HEK293 (cell line): ENCODE results near the gene NYNRIN.

Source experiments
- BCL11B ChIP-seq: fragments of 450-650 bp; formaldehyde crosslinking; IDR thresholded peaks from 2 replicates; pipeline ENCODE4 v1.5.1; 2016; ENCODE audit warnings: low read depth, missing biosample characterization, missing genetic modification characterization
- GLI4 ChIP-seq: fragments of 450-650 bp; formaldehyde crosslinking; IDR thresholded peaks from 2 replicates; pipeline ENCODE4 v1.5.1; 2016; ENCODE audit warnings: missing biosample characterization, missing genetic modification characterization
- GLIS1 ChIP-seq: fragments of 450-650 bp; formaldehyde crosslinking; IDR thresholded peaks from 2 replicates; pipeline ENCODE4 v1.5.1; 2016; ENCODE audit warnings: missing biosample characterization, missing genetic modification characterization
- GLIS2 ChIP-seq: fragments of 450-650 bp; formaldehyde crosslinking; IDR thresholded peaks from 2 replicates; pipeline ENCODE4 v1.5.1; 2016; ENCODE audit warnings: missing biosample characterization, missing genetic modification characterization
- SCRT2 ChIP-seq: fragments of 450-650 bp; formaldehyde crosslinking; IDR thresholded peaks from 2 replicates; pipeline ENCODE4 v1.5.1; 2016; ENCODE audit warnings: missing biosample characterization, missing genetic modification characterization
- SP7 ChIP-seq: fragments of 450-650 bp; formaldehyde crosslinking; IDR thresholded peaks from 2 replicates; pipeline ENCODE4 v1.5.1; 2016; ENCODE audit warnings: missing biosample characterization, missing genetic modification characterization
- ZBTB48 ChIP-seq: fragments of 450-650 bp; formaldehyde crosslinking; IDR thresholded peaks from 2 replicates; pipeline ENCODE4 v1.5.1; 2016; ENCODE audit warnings: missing biosample characterization, missing genetic modification characterization
- ZNF2 ChIP-seq: fragments of 450-650 bp; formaldehyde crosslinking; IDR thresholded peaks from 2 replicates; pipeline ENCODE4 v1.5.1; 2016; ENCODE audit warnings: missing biosample characterization, missing genetic modification characterization
- ZNF211 ChIP-seq: fragments of 450-650 bp; formaldehyde crosslinking; IDR thresholded peaks from 2 replicates; pipeline ENCODE4 v1.5.1; 2016; ENCODE audit warnings: low read depth, missing biosample characterization, missing genetic modification characterization
- ZNF239 ChIP-seq: fragments of 450-650 bp; formaldehyde crosslinking; IDR thresholded peaks from 2 replicates; pipeline ENCODE4 v1.5.1; 2016; ENCODE audit warnings: missing biosample characterization, missing genetic modification characterization
- ZNF26 ChIP-seq: fragments of 450-650 bp; formaldehyde crosslinking; IDR thresholded peaks from 2 replicates; pipeline ENCODE4 v1.5.1; 2016; ENCODE audit warnings: missing biosample characterization, missing genetic modification characterization
- ZNF311 ChIP-seq: fragments of 450-650 bp; formaldehyde crosslinking; IDR thresholded peaks from 2 replicates; pipeline ENCODE4 v1.5.1; 2017; ENCODE audit warnings: missing biosample characterization, missing genetic modification characterization, borderline replicate concordance
- ZNF324 ChIP-seq: fragments of 450-650 bp; formaldehyde crosslinking; IDR thresholded peaks from 2 replicates; pipeline ENCODE4 v1.5.1; 2016; ENCODE audit warnings: missing biosample characterization, missing genetic modification characterization
- ZNF37A ChIP-seq: fragments of 450-650 bp; IDR thresholded peaks from 2 replicates; pipeline ENCODE4 v1.5.1; 2018; ENCODE audit warnings: missing biosample characterization, missing genetic modification characterization
- ZNF501 ChIP-seq: fragments of 450-650 bp; formaldehyde crosslinking; IDR thresholded peaks from 2 replicates; pipeline ENCODE4 v1.5.1; 2016; ENCODE audit warnings: missing biosample characterization, missing genetic modification characterization
- ZNF510 ChIP-seq: fragments of 450-650 bp; formaldehyde crosslinking; IDR thresholded peaks from 2 replicates; pipeline ENCODE4 v1.5.1; 2018; ENCODE audit warnings: mild to moderate bottlenecking, missing genetic modification characterization, missing biosample characterization; ENCODE audit not compliant: insufficient replicate concordance
- ZNF623 ChIP-seq: fragments of 450-650 bp; formaldehyde crosslinking; IDR thresholded peaks from 2 replicates; pipeline ENCODE4 v1.5.1; 2016; ENCODE audit warnings: missing biosample characterization, missing genetic modification characterization
- ZNF629 ChIP-seq: fragments of 450-650 bp; formaldehyde crosslinking; IDR thresholded peaks from 2 replicates; pipeline ENCODE4 v1.5.1; 2017; ENCODE audit warnings: missing biosample characterization, missing genetic modification characterization
- ZNF658 ChIP-seq: fragments of 450-650 bp; formaldehyde crosslinking; IDR thresholded peaks from 2 replicates; pipeline ENCODE4; 2016; ENCODE audit warnings: missing biosample characterization, missing genetic modification characterization
- ZNF660 ChIP-seq: fragments of 450-650 bp; IDR thresholded peaks from 2 replicates; pipeline ENCODE4 v1.5.1; 2018; ENCODE audit warnings: missing biosample characterization, mild to moderate bottlenecking, missing genetic modification characterization
- ZNF704 ChIP-seq: fragments of 450-650 bp; formaldehyde crosslinking; IDR thresholded peaks from 2 replicates; pipeline ENCODE4 v1.5.1; 2016; ENCODE audit warnings: missing biosample characterization, missing genetic modification characterization
- ZNF785 ChIP-seq: fragments of 450-650 bp; formaldehyde crosslinking; IDR thresholded peaks from 2 replicates; pipeline ENCODE4 v1.5.1; 2016; ENCODE audit warnings: missing biosample characterization, missing genetic modification characterization
- ZNF791 ChIP-seq: fragments of 450-650 bp; formaldehyde crosslinking; IDR thresholded peaks from 2 replicates; pipeline ENCODE4 v1.5.1; 2016; ENCODE audit warnings: missing biosample characterization, missing genetic modification characterization
- ZNF837 ChIP-seq: fragments of 450-650 bp; formaldehyde crosslinking; IDR thresholded peaks from 2 replicates; pipeline ENCODE4 v1.5.1; 2016; ENCODE audit warnings: missing biosample characterization, missing genetic modification characterization
- ZSCAN4 ChIP-seq: fragments of 450-650 bp; formaldehyde crosslinking; IDR thresholded peaks from 2 replicates; pipeline ENCODE4 v1.5.1; 2017; ENCODE audit warnings: missing biosample characterization, missing genetic modification characterization
- ZXDB ChIP-seq: fragments of 450-650 bp; formaldehyde crosslinking; IDR thresholded peaks from 2 replicates; pipeline ENCODE4 v1.5.1; 2016; ENCODE audit warnings: missing biosample characterization, missing genetic modification characterization
- TF ChIP-seq, protein P1 (sequence below): fragments of 450-650 bp; formaldehyde crosslinking; IDR thresholded peaks from 2 replicates; pipeline ENCODE4 v1.5.1; 2017; ENCODE audit warnings: missing biosample characterization, missing genetic modification characterization
- TF ChIP-seq, protein P2 (sequence below): fragments of 450-650 bp; formaldehyde crosslinking; IDR thresholded peaks from 2 replicates; pipeline ENCODE4 v1.5.1; 2017; ENCODE audit warnings: missing biosample characterization, missing genetic modification characterization
- TF ChIP-seq, protein P3 (sequence below): fragments of 450-650 bp; IDR thresholded peaks from 2 replicates; pipeline ENCODE4 v1.5.1; 2018; ENCODE audit warnings: missing biosample characterization, missing genetic modification characterization
- TF ChIP-seq, protein P4 (sequence below): fragments of 450-650 bp; formaldehyde crosslinking; optimal IDR thresholded peaks from 2 replicates; pipeline ENCODE3; 2016; ENCODE audit warnings: missing biosample characterization, mild to moderate bottlenecking, missing genetic modification characterization
- TF ChIP-seq, protein P5 (sequence below): fragments of 450-650 bp; formaldehyde crosslinking; IDR thresholded peaks from 2 replicates; pipeline ENCODE4 v1.5.1; 2016; ENCODE audit warnings: missing biosample characterization, missing genetic modification characterization

The NYNRIN gene

GRCh38 chr14:24429395-24430142 is 30.8 kb downstream of the NYNRIN start, which contains the start of the genes CBLN3 and KHNYN (continued):
- TF ChIP-seq ZNF239 (no peak), ZNF658 (tag by site-specific recombination) (no peak), ZNF623 (0 out of 2 replicates have a peak, but pooled peaks have one; percentile 13), ZNF501 (tag by site-specific recombination) (no peak), ZNF837 (tag by site-specific recombination) (no peak), ZNF704 (tag by site-specific recombination) (no peak), ZNF510 (tag by site-specific recombination) (no peak), ZNF2 (0 out of 2 replicates have a peak, but pooled peaks have one; percentile 26), ZNF26 (tag by site-specific recombination) (no peak), SCRT2 (no peak), BCL11B (tag by site-specific recombination) (no peak), ZNF37A (no peak), ZNF791 (no peak), ZNF660 (tag by site-specific recombination) (no peak; the same call in 1 of the 2 replicates), GLI4 (tag by site-specific recombination) (no peak), ZBTB48 (tag by site-specific recombination) (no peak; the same call in 1 of the 2 replicates), GLIS1 (tag by site-specific recombination) (no peak; the same call in none of the 2 replicates), ZSCAN4 (tag by site-specific recombination) (peak; percentile 54), ZNF211 (tag by site-specific recombination) (no peak), GLIS2 (tag by site-specific recombination) (peak; percentile 32; the same call in 1 of the 2 replicates), ZNF629 (tag by site-specific recombination) (peak; percentile 73), ZXDB (tag by site-specific recombination) (peak; percentile 57; the same call in 1 of the 2 replicates), SP7 (tag by site-specific recombination) (no peak), ZNF324 (tag by site-specific recombination) (no peak), ZNF311 (no peak), ZNF785 (tag by site-specific recombination) (no peak)
- TF ChIP-seq, protein P1, sequence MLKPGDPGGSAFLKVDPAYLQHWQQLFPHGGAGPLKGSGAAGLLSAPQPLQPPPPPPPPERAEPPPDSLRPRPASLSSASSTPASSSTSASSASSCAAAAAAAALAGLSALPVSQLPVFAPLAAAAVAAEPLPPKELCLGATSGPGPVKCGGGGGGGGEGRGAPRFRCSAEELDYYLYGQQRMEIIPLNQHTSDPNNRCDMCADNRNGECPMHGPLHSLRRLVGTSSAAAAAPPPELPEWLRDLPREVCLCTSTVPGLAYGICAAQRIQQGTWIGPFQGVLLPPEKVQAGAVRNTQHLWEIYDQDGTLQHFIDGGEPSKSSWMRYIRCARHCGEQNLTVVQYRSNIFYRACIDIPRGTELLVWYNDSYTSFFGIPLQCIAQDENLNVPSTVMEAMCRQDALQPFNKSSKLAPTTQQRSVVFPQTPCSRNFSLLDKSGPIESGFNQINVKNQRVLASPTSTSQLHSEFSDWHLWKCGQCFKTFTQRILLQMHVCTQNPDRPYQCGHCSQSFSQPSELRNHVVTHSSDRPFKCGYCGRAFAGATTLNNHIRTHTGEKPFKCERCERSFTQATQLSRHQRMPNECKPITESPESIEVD, result no peak
- TF ChIP-seq, protein P2, sequence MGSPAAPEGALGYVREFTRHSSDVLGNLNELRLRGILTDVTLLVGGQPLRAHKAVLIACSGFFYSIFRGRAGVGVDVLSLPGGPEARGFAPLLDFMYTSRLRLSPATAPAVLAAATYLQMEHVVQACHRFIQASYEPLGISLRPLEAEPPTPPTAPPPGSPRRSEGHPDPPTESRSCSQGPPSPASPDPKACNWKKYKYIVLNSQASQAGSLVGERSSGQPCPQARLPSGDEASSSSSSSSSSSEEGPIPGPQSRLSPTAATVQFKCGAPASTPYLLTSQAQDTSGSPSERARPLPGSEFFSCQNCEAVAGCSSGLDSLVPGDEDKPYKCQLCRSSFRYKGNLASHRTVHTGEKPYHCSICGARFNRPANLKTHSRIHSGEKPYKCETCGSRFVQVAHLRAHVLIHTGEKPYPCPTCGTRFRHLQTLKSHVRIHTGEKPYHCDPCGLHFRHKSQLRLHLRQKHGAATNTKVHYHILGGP (tag by site-specific recombination), result no peak
- TF ChIP-seq, protein P3, sequence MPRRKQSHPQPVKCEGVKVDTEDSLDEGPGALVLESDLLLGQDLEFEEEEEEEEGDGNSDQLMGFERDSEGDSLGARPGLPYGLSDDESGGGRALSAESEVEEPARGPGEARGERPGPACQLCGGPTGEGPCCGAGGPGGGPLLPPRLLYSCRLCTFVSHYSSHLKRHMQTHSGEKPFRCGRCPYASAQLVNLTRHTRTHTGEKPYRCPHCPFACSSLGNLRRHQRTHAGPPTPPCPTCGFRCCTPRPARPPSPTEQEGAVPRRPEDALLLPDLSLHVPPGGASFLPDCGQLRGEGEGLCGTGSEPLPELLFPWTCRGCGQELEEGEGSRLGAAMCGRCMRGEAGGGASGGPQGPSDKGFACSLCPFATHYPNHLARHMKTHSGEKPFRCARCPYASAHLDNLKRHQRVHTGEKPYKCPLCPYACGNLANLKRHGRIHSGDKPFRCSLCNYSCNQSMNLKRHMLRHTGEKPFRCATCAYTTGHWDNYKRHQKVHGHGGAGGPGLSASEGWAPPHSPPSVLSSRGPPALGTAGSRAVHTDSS, result peak; percentile 70; the same call in 1 of the 2 replicates
- TF ChIP-seq, protein P4, sequence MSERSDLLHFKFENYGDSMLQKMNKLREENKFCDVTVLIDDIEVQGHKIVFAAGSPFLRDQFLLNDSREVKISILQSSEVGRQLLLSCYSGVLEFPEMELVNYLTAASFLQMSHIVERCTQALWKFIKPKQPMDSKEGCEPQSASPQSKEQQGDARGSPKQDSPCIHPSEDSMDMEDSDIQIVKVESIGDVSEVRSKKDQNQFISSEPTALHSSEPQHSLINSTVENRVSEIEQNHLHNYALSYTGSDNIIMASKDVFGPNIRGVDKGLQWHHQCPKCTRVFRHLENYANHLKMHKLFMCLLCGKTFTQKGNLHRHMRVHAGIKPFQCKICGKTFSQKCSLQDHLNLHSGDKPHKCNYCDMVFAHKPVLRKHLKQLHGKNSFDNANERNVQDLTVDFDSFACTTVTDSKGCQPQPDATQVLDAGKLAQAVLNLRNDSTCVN (tag by site-specific recombination), result peak; percentile 91
- TF ChIP-seq, protein P5, sequence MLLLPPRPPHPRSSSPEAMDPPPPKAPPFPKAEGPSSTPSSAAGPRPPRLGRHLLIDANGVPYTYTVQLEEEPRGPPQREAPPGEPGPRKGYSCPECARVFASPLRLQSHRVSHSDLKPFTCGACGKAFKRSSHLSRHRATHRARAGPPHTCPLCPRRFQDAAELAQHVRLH (tag by site-specific recombination), result no peak
